K562 (cell line): Measurements from ENCODE around the gene FOXN1. TPM values are rescaled to one million over a fixed set of nuclear protein-coding genes. Genes with fewer than 3 reads are reported as not detected.
A peak's percentile ranks its signal among the peaks of the same experiment; 100 is the strongest.

Source experiments
- ATAC-seq: fragments of 200-7000 bp; cut with Tn5 transposase; 3 replicates; pipeline ENCODE4 v1.9.1; 2020; ENCODE audit warnings: moderate library complexity
- BruUV-seq: library from RNA; stranded (reverse); fragments of 400-500 nt; replicated peaks from 2 replicates; lab custom pipeline; 2021; lab: Mats Ljungman, UMichigan
- CTCF ChIA-PET: fragments of 300-600 bp; formaldehyde crosslinking; extraction: SDS; loops from one replicate; lab custom pipeline; 2021; ENCODE audit warnings: low intra/inter-chr PET ratio; lab: Yijun Ruan, JAX
- POLR2A ChIA-PET: fragments of 300-600, 350-650 bp; sonication (Branson Sonifier 250); formaldehyde crosslinking; extraction: SDS; loops from one replicate; lab custom pipeline; 2021; ENCODE audit warnings: antibody characterized with exemption, inconsistent platforms; lab: Yijun Ruan, JAX
- DNase-seq, 4 experiments: peaks; one replicate each; pipeline versions ENCODE4 v3.0.0 to v3.0.0-alpha.2; 2011 to 2018; ENCODE audit warnings: low spot score in 3 of 4, mixed read lengths in 3 of 4; ENCODE audit errors: extremely low read depth in 1 of 4
- FAIRE-seq: peaks from 2 replicates; lab custom pipeline; 2011; peaks lifted over from hg19 to GRCh38; lab: Jason Lieb, UNC
- H2AFZ ChIP-seq: 2 replicates; pipeline ENCODE4 v1.6.0; 2011; ENCODE audit warnings: low read depth, low read length, control low read depth, inconsistent platforms
- H3K27ac ChIP-seq: fragments of 200-600 bp; 3 replicates; pipeline ENCODE4 v1.8.0; 2011; ENCODE audit warnings: low read depth, mild to moderate bottlenecking, control low read depth, inconsistent platforms, low read length, moderate library complexity, mixed read lengths; ENCODE audit errors: extremely low read depth
- H3K27me3 ChIP-seq, 2 experiments: fragments of 300-600 bp in 1 of 2; 2 replicates in 1 of 2; 3 replicates in 1 of 2; pipeline versions ENCODE4 v1.6.0 to v1.8.0; 2011; ENCODE audit warnings: inconsistent platforms in 2 of 2, low read length in 2 of 2, mild to moderate bottlenecking in 1 of 2, mixed read lengths in 1 of 2, moderate library complexity in 1 of 2; ENCODE audit not compliant: control insufficient read depth in 2 of 2, insufficient read depth in 2 of 2
- H3K36me3 ChIP-seq: fragments of 300-600 bp; 3 replicates; pipeline ENCODE4 v1.8.0; 2011; ENCODE audit warnings: mild to moderate bottlenecking, low read length, inconsistent platforms; ENCODE audit not compliant: control insufficient read depth, insufficient read depth
- H3K4me1 ChIP-seq, 2 experiments: fragments of 200-600 bp in 1 of 2; replicated peaks in 1 of 2; 2 replicates in 1 of 2; 3 replicates in 1 of 2; pipeline versions ENCODE4 v1.5.1 to v1.8.0; 2011; ENCODE audit warnings: inconsistent platforms in 2 of 2, low read length in 2 of 2, mild to moderate bottlenecking in 1 of 2, mixed read lengths in 1 of 2, moderate library complexity in 1 of 2; ENCODE audit not compliant: control insufficient read depth in 2 of 2, insufficient read depth in 2 of 2
- H3K4me2 ChIP-seq: 2 replicates; pipeline ENCODE4 v1.6.1; 2011; ENCODE audit warnings: low read length, control low read depth, inconsistent platforms, mixed read lengths; ENCODE audit not compliant: insufficient read depth
- H3K4me3 ChIP-seq: fragments of 200-600 bp; sonication (generic), shearing (Covaris generic); 2 replicates; pipeline ENCODE4 v1.5.1; 2016; ENCODE audit warnings: control low read depth, inconsistent platforms
- H3K79me2 ChIP-seq: fragments of 200-600 bp; 3 replicates; pipeline ENCODE4 v1.8.0; 2011; ENCODE audit warnings: low read length, inconsistent platforms; ENCODE audit not compliant: control insufficient read depth, insufficient read depth
- H3K9ac ChIP-seq, 2 experiments: 2 replicates each; pipeline versions ENCODE4 v1.6.0 to v1.6.1; 2011; ENCODE audit warnings: low read depth in 2 of 2, low read length in 2 of 2, control low read depth in 1 of 2, inconsistent platforms in 1 of 2, mild to moderate bottlenecking in 1 of 2, mixed read lengths in 1 of 2; ENCODE audit not compliant: insufficient read depth in 1 of 2
- H3K9me1 ChIP-seq: one replicate; pipeline ENCODE4 v1.6.0; 2011; ENCODE audit warnings: inconsistent platforms, mild to moderate bottlenecking, low read length, moderate library complexity; ENCODE audit not compliant: control insufficient read depth, insufficient read depth
- H3K9me3 ChIP-seq: replicated peaks from 2 replicates; pipeline ENCODE4 v1.5.1; 2011; ENCODE audit warnings: low read depth, low read length, inconsistent platforms; ENCODE audit not compliant: control insufficient read depth, insufficient read depth
- H4K20me1 ChIP-seq: replicated peaks from 2 replicates; pipeline ENCODE4 v1.6.1; 2011; ENCODE audit warnings: low read length, inconsistent platforms, mixed read lengths; ENCODE audit not compliant: control insufficient read depth, insufficient read depth
- RBM25 ChIP-seq: fragments of 200-400 bp; formaldehyde crosslinking; IDR thresholded peaks from 2 replicates; pipeline ENCODE4 v1.6.1; 2018; ENCODE audit warnings: low read length, low read depth, moderate library complexity; ENCODE audit not compliant: severe bottlenecking
- WGBS: fragments of 100-300 bp; shearing (Covaris generic); methylation state at CpG from one replicate; pipeline ENCODE4 v1.1.6; 2016; ENCODE audit warnings: low coverage, mixed read lengths; ENCODE audit not compliant: insufficient coverage; ENCODE audit errors: missing lambda C conversion rate; 5-methylcytosine and 5-hydroxymethylcytosine counted together
- in situ Hi-C: fragments of 300-500 bp; cut with MboI; formaldehyde crosslinking; loops from 4 replicates; pipeline ENCODE4 v1.15.0; 2018; ENCODE audit warnings: inconsistent platforms, mixed read lengths
- intact Hi-C: fragments of 100-400 bp; cut with micrococcal nuclease; formaldehyde crosslinking; loops from 2 replicates; pipeline ENCODE4 v1.14.2; 2022
- polyA plus RNA-seq, 8 experiments: library from polyadenylated mRNA; depleted of rRNA in 4 of 8; stranded (reverse) in 5 of 8; unstranded in 3 of 8; fragments of >200 nt; fragmentation: Nextera tagmentation in 2 of 8; fragmentation: Illumina TruSeq in 1 of 8; extraction: Ambion mirVana in 2 of 8; extraction: Trizol in 1 of 8; gene quantifications; 2 replicates each; pipeline versions ENCODE4 v1.2.1 to v1.2.3, GENCODE V29; 2011 to 2014; ENCODE audit warnings: inconsistent platforms in 1 of 8, missing spikeins in 1 of 8
- total RNA-seq, 7 experiments: library from RNA; depleted of rRNA in 6 of 7; stranded (reverse); fragments of >200 nt in 6 of 7; fragmentation: Illumina TruSeq in 2 of 7; extraction: Trizol in 2 of 7; gene quantifications; 2 replicates each; pipeline versions ENCODE4 v1.2.1 to v1.2.3, GENCODE V29; 2011 to 2021; ENCODE audit warnings: low replicate concordance in 1 of 7
- TF ChIP-seq, protein P1 (sequence below): sonication (generic); formaldehyde crosslinking; IDR thresholded peaks from 2 replicates; pipeline ENCODE4 v1.9.0; 2022; ENCODE audit warnings: mild to moderate bottlenecking, missing genetic modification reagents

The FOXN1 gene
- total and polyA plus RNA-seq, 9 of the 15 experiments (the other 6 are each of a cell fraction or from before 2014, with no cell fraction given): not detected

GRCh38 chr17:28532050-28532960, 26.2 kb downstream of the FOXN1 start:
- in situ Hi-C loops: no loop called here
- Histone ChIP-seq H3K27me3 (peaks cover 5 to 35% of the 10 kb centered on the region in 2 experiments; a peak in 4 of 5 replicates), H3K36me3 (no peaks in the 10 kb centered on the region), H3K4me3 (no peak overlapping the region), H2AFZ (no peak overlapping the region), H3K9me1 (no peaks in the 10 kb centered on the region), H3K9ac (no peak overlapping the region), H3K79me2 (no peaks in the 10 kb centered on the region), H3K27ac (no peak overlapping the region), H3K4me2 (no peak overlapping the region), H3K4me1 (peaks cover 10 to 25% of the 10 kb centered on the region in 2 experiments; a peak in 4 of 5 replicates), H4K20me1 (0 out of 2 replicates have a peak, but pooled peaks cover 13% of the 10 kb centered on the region), H3K9me3 (no peaks in the 10 kb centered on the region)
- no peak for ATAC-seq
- intact Hi-C loops: no loop called here
- ChIA-PET CTCF (no interaction called here), POLR2A (interaction anchor here (0.6 to 1.5 kb wide), 3 partner anchors 18 to 64 kb away, joined by 3 to 6 read pairs (median 4); no protein-coding TSS in a partner anchor)
- BruUV-seq: no TSS peak
- 0% methylated on average over 6 of the region's 7 CpGs for WGBS
- FAIRE-seq: no peak
- TF ChIP-seq RBM25: peak; percentile 58
- TF ChIP-seq, protein P1, sequence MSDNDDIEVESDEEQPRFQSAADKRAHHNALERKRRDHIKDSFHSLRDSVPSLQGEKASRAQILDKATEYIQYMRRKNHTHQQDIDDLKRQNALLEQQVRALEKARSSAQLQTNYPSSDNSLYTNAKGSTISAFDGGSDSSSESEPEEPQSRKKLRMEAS: no peak
- DNase-seq: no peak
